Stimulated activated CD8-positive, alpha-beta memory T cell treated with anti-CD3 and anti-CD28 coated beads, Interleukin-15, amount 100 ng/mL, for 4 hours (primary cell): ENCODE results near the gene SHQ1.

Experiments used
- DNase-seq, 2 donors: peaks; one replicate each; pipeline ENCODE4 v3.0.0-alpha.2; 2020; ENCODE audit warnings: low read depth in 2 of 2

The SHQ1 gene

GRCh38 chr3:72848703-72849081, 447 bp upstream of the SHQ1 start:
- no peak for DNase-seq

DNA sequence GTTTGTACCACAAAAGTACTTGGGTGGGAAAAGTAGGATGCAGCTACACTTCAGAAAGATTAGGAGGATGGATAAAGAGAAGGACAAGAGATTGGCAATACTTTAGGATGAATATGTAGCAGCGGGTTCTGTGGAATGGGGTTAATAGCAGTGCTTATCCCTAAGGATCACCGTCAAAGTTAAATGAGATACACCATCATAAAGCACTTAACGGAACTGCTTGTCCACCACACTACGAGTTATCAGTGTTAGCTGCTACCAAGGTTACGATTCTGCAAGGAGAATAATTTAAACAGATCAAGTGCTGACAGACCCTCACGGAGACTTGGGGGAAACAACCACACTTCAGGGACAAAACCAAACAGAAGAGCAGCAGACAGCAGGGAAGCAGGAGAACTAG, 963 bp downstream of the SHQ1 start:
- DNase-seq: no peak

- DNase-seq: no peak
Observed at GRCh38 chr3:72846166-72846565, 2.1 kb downstream of the SHQ1 start.

GRCh38 chr3:72844436-72844993, 3.7 kb downstream of the SHQ1 start:
- DNase-seq: no peak

DNA sequence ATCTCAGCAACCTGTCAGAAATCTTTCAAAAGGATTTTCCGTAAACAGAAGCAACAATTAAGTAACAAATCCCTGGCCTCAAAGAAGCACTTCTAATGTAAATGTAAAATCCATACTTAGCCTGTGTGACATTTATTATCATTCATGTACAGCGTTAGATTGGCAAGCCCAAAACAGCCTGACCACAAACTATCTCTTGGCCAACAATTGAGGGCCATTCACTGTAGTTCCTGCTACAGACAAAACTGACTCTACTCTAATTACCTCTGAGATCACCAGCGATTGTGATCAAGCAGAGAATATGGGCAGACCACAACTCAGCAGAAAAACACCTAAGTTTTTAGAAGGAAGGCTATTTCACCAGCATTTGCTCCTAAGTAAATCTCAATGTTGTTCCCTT, 9.2 kb downstream of the SHQ1 start:
- DNase-seq: no peak

DNA sequence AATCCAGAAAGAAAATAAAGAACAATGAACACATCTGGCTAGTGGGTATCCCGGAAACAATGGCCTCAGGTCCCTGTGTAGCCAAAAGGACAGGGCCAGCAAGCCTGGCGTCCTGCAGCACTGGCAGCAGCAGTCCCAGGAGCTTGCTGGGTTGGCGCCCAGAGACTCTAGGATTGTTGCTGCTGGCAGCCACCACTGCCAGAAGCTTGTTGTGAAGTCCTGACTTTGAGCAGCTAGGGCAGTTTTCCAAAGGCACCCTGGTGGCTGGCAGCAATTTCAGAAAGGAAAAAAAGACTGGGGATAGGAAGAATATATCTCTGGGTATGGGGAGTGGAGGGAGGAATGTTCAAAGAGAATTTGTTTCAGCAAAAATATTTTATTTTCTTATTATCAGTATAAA, 11.3 kb downstream of the SHQ1 start:
- no peak for DNase-seq

GRCh38 chr3:72836416-72836815, 11.8 kb downstream of the SHQ1 start:
- DNase-seq: no peak

- DNase-seq: no peak
Observed at GRCh38 chr3:72830452-72831223, 17.6 kb downstream of the SHQ1 start.

- DNase-seq: no peak
Observed at GRCh38 chr3:72829701-72830100, 18.5 kb downstream of the SHQ1 start.

DNA sequence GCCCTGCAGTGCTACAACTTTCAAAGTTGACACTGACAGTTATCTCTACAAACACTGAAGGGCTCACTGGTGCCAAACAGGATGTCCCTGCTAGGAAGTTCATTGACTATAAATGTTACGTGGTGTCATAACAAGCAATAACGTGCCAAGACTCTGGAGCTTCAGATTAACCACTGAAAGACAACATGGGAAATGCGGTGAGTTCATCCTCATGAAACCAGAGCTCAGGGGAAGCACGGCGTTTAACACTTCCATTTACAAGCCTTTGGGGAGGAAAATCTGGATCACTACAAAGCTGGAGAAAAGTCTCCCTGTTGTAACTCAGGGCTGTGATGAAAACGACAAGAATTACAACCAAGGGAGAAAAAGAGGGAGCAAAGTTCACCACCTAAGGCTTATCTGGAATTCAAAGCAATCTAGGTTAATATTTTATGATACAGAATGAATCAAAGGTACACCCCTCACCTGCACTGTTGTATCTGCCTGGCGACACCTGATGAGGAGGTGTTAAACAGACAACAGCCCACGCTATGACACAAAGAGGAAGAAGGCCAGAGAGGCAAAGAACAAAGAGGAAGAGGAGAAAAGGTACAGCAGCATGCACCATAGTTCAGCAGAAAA, 27.0 kb downstream of the SHQ1 start:
- no peak for DNase-seq

DNA sequence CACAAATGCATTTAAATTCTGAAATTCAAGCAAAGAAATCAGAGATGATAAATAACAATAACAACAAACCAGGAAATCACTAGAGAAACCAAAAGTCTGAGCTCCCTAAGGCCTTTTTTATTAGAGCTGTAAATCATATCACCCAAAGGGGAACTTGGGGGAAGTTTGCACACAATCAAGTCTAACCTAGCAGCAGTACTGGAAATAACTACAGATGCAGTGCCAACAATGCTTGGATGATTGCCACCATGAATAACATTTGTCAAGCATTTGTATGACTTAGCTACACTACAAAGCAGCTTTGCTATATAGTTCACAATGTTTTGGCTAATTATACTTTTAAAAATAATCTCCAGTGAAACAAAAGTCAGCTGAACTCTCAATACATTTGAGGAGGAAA, 27.8 kb downstream of the SHQ1 start:
- DNase-seq: no peak

DNA sequence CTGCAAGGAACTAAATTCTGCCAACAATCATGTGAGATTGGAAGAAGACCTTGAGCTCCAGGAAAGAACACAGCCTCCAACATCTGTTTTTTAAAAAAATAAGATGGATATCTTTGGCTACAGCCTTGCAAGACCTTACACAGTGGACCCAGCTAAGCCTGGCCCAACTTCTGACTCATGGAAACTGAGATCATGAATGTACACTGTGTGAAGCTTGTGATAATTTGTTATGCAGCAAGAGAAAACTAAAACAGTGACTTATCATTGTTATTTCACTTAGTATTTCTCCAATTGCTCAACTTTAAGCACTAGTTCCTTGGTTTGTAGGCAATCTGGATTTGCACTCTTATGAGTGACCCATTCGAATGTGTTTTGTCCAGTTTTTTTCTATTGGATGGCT, 29.3 kb downstream of the SHQ1 start:
- no peak for DNase-seq

DNA sequence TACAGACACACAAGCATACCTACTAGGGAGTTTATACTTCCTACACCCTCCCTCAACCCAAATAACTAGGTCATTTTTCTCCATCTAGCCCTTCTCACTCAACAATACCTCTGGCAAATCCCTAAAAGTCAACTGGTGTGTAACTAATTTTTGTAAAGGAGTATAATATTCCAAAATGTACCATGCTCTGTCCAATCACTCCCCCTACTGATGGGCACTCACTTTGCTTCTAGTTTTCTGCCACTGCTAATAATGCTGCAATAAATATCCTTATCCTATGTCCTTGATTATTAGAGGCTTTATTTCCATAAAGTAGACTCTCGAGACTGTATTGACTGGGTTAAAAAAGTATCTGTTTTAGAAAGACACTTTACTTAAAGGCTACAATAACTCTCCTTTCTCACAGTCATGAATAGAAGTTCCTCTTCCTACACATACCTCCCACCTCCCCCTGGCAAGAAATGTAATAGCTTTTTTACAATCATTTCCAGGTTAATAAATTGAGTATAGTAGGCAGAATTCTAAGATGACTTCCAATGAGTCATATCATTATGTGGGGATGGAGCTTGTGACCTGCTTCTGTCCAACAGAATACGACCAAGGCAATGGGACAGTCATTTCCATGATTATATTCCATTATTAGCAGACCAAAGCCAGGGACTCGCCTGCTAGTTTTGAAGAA, 30.0 kb downstream of the SHQ1 start:
- DNase-seq: no peak

- DNase-seq: no peak
Observed at GRCh38 chr3:72816862-72817355, 31.3 kb downstream of the SHQ1 start.

GRCh38 chr3:72814308-72814707, 33.9 kb downstream of the SHQ1 start:
- no peak for DNase-seq

DNA sequence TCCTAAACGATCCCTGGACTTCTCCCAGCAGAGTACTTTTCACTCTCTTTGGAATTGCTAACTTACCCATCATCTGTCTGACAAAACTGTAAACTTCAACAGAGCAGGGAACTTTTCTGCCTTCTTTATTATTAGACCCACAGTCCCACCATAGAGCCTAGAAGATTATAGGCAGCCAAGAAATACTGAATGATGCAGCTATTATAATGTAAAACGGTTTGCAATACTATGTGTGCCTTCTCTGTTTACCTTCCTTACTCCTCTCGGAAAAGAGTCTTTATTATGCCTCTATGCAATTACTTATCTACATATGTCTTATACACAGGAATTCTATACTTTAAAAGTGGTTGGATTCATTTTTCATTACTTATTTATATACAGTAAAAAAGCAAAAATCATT, 36.0 kb downstream of the SHQ1 start:
- no peak for DNase-seq

DNA sequence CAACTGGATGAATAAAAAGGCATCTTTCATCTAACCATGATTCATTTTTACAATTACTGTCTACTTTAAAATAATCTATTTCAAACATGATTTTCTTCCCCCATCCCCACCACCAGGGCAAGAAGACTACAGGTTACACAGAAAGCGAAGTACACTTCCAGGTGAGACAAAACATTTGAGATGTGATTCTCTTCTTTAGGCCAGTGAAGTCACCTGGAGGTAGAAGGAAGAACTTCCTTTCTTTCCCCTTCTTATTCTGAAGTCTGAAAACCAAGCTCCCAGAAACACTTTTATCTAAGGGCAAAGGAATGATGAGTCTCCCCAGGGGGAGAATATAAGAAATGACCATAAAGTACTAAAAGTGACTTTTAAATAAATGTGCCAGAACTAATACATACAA, 36.7 kb downstream of the SHQ1 start:
- DNase-seq: no peak

GRCh38 chr3:72810659-72811434, 37.4 kb downstream of the SHQ1 start:
- no peak for DNase-seq

GRCh38 chr3:72810063-72810462, 38.2 kb downstream of the SHQ1 start:
- no peak for DNase-seq

DNA sequence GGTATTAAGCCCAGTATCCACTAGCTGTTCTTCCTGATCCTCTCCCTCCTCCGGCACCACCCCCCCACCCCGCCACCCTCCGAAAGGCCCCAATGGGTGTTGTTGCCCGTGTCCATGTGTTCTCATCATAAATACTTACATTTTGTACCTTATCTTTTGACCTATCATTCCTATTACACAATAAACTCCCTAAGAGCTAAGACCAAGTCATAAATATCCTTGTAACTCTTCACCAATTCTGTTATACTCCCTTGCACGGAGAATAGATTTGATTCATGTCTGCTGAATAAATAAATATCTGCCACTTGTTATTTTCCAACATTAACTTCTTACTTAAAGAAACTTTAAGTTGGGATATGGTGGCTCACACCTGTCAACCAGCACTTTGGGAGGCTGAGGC, 43.9 kb downstream of the SHQ1 start:
- DNase-seq: no peak

DNA sequence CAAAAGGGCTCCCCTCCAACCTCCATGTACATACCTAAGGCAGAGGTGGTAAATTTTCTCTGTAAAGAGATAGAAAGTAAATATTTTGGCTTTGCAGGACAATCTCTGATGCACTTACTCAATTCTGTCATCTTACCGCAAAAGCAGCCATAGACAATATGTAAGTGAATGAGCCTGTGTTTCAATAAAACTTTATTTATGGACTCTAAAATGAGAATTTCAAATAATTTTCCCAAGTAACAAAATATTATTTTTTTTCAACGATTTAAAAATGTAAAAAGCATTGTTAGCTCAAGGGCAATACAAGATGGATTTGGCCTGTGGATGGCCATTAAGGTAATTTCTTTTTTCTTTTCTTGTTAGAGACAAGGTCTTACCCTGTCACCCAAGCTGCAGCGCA, 44.7 kb downstream of the SHQ1 start:
- DNase-seq: no peak

- DNase-seq: no peak
Observed at GRCh38 chr3:72802001-72802400, 46.2 kb downstream of the SHQ1 start.
